ENCODE measurements around the gene RHOJ.

GRCh38 chr14:63200767-63201166 lies 3.5 kb upstream of the RHOJ start:
- no peak for TF ChIP-seq POLR2A (IDR thresholded peaks at IDR 0.05; ENCODE audit: extremely low read depth, insufficient read length)
- TF ChIP-seq CTCF (IDR thresholded peaks at IDR 0.05; ENCODE audit: low read depth, low read length) = no peak
- no peak for TF ChIP-seq MYC (IDR thresholded peaks at IDR 0.05; ENCODE audit: low read depth, low read length)
